Hematopoietic multipotent progenitor cell (in vitro differentiated cells): ENCODE results near the gene UGT3A1. TPM values are rescaled to one million over a fixed set of nuclear protein-coding genes. Genes with fewer than 3 reads are reported as not detected.
"Not testable (repeated sequence)": the region's sequence is repeated elsewhere in the genome, so short reads cannot be mapped to it uniquely, and the experiment has no call there.

Source experiments
- DNase-seq, 3 donors: peaks; one replicate each; pipeline ENCODE4 v3.0.0-alpha.2; 2011 to 2015; ENCODE audit warnings: low read depth in 2 of 3, low spot score in 2 of 3
- total RNA-seq: library from RNA; depleted of rRNA; stranded (reverse); fragments of >200 nt; gene quantifications from one replicate; pipeline ENCODE4 v1.2.3, GENCODE V29; 2012

The UGT3A1 gene
- under 0.01 TPM for total RNA-seq

- DNase-seq, result no peak
These were observed at the start of gene UGT3A1 for GRCh38 chr5:35990941-35991611. UGT3A1 (minus strand) TSS chr5:35991390; CDS start chr5:35991240, 150 bp downstream.

- DNase-seq, result no peak
These were observed 44.5 kb upstream of the UGT3A1 start for GRCh38 chr5:36035696-36036095.

- not testable (repeated sequence) for DNase-seq
These were observed 43.4 kb upstream of the UGT3A1 start for GRCh38 chr5:36034536-36035134.

GRCh38 chr5:36033486-36033885 lies 42.3 kb upstream of the UGT3A1 start:
- DNase-seq, result no peak

- no peak for DNase-seq
These were observed 41.9 kb upstream of the UGT3A1 start for GRCh38 chr5:36033047-36033446.

- DNase-seq, result no peak
These were observed 40.0 kb upstream of the UGT3A1 start for GRCh38 chr5:36031223-36031622.

GRCh38 chr5:36029914-36030313 lies 38.7 kb upstream of the UGT3A1 start:
- no peak for DNase-seq

- DNase-seq, result no peak
These were observed 37.8 kb upstream of the UGT3A1 start for GRCh38 chr5:36028816-36029465.

GRCh38 chr5:36027711-36028110 lies 36.5 kb upstream of the UGT3A1 start:
- DNase-seq, result no peak

GRCh38 chr5:36026706-36027465 lies 35.7 kb upstream of the UGT3A1 start:
- DNase-seq, result no peak

- DNase-seq, result not testable (repeated sequence)
These were observed 31.1 kb upstream of the UGT3A1 start for GRCh38 chr5:36022246-36022645.

GRCh38 chr5:36019584-36019983 lies 28.4 kb upstream of the UGT3A1 start:
- not testable (repeated sequence) for DNase-seq

- no peak for DNase-seq
These were observed 26.4 kb upstream of the UGT3A1 start for GRCh38 chr5:36017622-36018021.

GRCh38 chr5:36017004-36017403 lies 25.8 kb upstream of the UGT3A1 start:
- DNase-seq, result no peak

- no peak for DNase-seq
These were observed 22.0 kb upstream of the UGT3A1 start for GRCh38 chr5:36013182-36013581.

- DNase-seq, result no peak
These were observed 18.5 kb upstream of the UGT3A1 start for GRCh38 chr5:36009698-36010097.

- no peak for DNase-seq
These were observed 16.2 kb upstream of the UGT3A1 start for GRCh38 chr5:36007366-36007765.

- DNase-seq, result no peak
These were observed 15.0 kb upstream of the UGT3A1 start for GRCh38 chr5:36006163-36006562.

GRCh38 chr5:36001032-36001431 lies 9.8 kb upstream of the UGT3A1 start:
- no peak for DNase-seq

GRCh38 chr5:35999547-35999946 lies 8.4 kb upstream of the UGT3A1 start:
- no peak for DNase-seq

- no peak for DNase-seq
These were observed 4.9 kb upstream of the UGT3A1 start for GRCh38 chr5:35996076-35996475.
